Suppressor macrophage treated with lipopolysaccharide for 4 hours (primary cell): ENCODE measurements around the gene TALDO1.
A peak's percentile ranks its signal among the peaks of the same experiment; 100 is the strongest.

Experiments
- DNase-seq: peaks from one replicate; pipeline ENCODE4 v3.0.0-alpha.2; 2020

Gene TALDO1

DNA sequence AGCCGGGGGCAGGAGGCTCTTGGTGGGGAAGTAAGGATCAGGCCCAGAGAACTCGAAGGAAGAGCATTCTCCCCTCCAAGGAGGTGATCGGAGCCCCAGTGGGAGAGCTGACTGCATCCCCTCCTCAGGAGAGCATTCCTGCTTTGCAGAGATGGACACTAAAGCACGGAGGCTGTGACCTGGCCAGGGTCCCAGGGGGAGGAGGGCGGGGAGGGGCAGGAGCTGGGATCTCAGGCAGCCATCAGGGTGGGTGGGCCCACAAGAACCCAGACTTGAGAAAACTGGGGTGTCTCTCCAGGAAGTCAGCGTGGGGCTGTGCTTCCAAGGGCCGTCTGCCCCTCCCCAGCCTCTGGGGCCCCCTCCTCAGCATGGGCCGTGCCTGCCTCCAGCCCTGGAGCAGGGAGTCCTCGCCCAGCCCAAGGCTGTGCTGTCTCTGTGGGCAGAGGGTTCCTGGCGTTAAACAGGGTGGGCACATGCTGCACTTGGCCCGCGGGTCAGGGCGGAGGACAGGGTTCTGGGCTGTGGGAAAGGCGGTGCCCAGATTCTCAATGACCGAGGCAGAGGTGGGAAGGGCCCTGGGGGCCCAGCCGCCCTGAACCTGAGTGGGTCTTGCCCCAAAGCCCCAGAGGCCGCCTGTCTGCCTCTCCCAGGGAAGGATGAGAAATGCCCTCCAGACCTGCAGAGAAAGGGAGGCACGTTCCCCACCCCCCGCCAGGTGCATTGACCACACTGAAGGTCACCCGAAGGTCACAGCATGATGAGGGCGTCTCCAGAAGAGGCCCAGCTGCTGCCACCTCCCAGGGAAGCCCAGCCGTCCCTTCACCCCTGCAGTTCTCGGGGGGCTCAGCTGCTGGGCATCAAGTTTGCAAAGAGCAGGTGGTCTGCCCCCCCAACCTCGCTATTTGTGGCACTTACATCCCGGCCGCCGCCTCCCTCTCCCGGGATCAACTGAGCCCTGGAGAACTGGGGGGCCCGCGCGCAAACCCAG is 42.0 kb downstream of the TALDO1 start:
- no peak for DNase-seq

DNA sequence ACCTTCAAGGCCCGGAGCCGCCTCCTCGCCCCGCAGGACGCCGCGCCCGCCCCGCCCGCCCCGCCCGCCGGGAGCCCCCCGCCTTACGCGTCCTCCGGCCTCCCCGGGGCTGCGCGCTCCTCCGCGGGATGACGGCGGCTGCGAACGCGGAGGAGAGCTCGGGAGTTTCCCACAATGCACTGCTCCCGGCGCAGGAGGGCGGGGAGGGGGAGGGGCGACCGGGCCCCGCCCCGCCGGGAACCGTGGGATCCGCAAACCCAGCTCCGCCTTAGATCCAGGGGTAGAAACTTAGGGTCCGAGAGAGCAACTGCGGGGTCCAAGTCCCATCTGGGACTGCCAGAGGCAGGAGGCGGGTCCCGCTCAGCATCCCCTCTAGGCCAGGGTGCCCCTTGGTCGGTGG is 42.7 kb downstream of the TALDO1 start, which contains the start of gene CEND1:
Gene CEND1 (minus strand): TSS at position 148 of the 400 bp plus-strand sequence. CDS start 1,514 bp downstream, outside the sequence.
- DNase-seq: peak; percentile 35

DNA sequence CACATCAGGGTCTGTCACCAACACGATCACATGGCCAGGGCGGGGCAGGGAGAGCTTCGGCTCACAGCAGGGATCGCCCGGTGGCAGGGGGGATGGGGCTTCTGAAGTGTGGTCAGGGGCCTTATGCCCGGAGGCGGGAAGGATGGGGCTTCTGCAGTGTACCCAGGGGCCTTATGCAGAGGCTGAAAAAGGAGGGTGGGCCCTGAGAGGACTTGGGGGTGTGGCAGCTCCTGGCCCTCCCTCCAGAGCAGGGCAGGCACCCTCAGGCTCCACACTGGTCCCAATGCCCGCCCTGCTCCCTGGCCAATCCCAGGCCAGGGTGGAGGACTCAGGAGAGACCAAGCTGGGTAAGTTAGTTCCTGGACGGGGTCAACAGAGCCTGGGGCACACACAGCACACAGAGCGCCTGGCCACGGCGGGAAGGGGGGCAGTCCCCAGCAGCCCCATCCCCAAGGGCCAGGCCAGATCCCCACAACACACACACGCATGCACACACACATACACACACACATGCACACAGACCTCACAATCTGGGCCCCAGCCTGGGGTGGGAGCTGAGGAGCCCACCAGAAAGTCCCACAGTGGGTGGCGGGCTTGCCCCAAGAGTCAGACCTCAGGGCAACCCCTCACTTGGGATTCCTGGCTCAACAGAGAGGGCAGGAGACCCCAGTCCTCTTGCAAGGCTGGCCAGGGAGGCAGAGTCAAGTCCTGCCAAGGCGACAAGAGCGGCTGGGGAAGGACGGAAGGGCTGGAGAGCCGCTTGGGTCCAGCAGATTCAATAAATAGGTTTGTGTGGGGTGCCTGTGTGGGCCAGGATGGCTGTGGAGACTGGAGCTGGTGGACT is 43.7 kb downstream of the TALDO1 start:
- DNase-seq: no peak

DNA sequence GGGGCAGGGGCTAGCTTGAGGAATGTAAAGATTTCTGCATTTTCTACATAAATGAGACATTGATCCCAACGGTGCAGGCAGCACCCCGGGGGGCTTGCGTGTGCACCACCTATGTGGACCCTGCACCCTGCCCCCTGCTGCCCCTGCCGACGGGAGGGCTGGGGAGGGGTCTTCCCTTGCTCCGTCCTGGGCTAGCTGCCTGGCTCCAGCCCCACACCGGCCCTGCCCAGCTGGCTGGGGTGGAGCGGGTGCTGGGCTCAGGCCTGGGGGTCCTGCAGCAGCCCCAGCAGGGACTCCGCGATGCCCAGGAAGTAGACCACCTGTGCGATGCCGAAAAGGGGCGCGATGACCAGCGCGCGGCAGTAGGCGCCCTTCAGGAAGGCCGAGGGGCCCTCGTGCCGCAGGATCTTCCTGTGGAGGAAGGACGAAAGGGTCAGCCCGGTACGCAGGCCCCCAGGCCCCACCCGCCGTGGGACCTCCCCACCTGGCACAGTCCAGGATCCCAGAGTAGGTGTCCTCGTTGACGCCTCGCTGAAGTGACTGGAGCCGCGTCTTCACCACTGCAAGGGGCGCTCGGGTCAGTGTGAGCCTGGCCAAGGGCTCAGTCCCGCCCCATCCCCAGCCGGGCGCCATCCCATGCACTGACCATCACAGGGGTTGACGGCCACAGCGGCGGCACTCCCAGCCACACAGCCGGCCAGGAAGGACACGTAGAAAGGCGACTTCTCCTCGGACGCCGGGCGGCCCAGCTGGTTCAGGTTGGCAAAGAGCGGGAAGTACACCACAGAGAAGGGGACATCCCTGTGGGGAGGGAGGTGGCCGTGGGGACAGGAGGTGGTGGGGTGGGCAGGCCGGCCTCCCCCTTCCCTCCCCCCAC is 44.6 kb downstream of the TALDO1 start:
- DNase-seq: no peak

DNA sequence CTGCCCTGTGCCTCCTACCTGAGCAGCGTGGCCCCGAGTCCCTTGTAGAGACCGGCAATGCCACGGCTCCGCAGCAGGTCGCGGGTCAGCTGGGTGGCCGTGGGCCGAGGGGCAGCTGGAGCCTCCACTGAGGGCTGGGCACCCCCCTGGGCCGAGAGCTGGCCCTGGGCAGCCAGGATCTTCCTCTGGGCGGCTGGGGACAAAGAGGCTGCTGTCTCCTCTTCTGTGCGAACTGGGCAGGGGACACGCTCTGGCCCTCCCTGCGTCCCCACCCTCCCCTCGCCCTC is 45.2 kb downstream of the TALDO1 start:
- DNase-seq: no peak

DNA sequence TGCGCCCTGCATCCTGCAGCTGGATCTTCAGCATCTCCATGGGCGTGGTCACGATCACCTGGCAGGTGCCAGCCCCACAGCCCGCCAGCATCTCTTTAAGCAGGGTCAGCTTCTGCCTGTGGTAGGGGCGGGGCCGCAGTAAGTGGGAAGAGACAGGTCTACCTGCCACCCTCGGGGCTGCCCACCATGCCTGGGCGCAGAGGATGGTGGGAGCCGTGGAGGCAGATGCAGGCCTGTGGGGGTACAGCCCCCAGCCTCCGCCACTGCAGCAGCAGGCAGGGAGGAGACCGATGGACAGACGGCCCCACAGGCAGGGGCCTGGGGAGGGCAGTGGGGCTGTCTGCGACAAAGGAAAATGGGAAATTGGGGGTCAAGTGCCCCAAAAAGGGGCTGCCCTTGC is 45.6 kb downstream of the TALDO1 start:
- DNase-seq: no peak

DNA sequence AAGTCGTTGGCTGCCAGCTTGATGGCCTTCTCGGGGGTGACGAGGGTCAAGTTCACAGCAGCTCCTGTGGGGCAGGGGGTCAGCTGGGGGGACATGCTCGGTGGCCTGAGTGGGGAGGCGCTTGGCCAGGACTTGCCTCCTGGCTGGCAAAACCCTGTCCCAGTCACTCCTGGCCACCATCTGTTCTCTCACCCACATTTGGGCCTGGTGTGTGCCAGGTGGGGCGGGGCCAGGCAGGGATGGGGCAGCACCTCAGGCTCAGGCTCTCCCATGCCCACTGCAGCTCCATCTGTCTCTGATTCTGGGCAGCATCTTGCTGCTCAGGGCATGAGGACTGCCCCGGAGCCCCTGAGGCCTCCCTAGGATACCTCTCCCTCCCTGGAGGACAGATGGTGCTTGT is 46.3 kb downstream of the TALDO1 start:
- DNase-seq: no peak

DNA sequence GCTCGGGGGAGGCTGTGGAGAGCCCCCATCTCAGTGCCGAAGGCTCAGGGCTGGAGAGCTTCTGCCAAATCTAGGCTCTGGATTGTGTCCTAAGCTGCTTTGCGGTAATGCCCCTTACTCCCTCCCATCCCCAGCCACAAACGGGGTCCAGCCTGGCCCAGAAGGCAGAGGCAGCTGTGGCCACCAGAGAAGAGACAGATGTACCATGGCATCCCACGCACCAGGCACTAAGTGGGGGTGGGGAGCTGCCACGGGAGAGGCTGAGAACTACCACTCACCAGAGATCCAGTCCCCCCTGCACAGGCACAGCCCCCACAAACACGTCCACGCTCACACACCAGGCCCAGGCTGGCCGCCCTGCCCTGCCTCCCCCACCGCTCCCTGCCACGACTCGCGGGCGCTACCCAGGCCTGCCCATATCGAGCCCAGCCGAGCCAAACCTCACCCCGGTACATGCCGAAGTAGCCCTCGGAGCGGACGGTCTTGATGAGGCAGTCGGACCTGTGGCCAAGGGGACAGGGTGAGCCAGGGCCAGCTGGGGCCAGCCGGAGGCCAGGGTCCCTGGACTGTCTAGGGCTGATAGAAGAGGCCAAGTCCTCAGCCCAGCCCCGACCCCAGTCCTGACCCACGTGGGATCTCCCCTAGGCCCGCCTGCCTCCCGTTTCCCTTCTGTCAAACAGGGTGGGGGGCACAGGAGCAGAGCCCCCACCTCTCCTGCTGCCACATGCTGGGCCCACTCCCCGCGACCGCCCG is 46.9 kb downstream of the TALDO1 start:
- DNase-seq: no peak

DNA sequence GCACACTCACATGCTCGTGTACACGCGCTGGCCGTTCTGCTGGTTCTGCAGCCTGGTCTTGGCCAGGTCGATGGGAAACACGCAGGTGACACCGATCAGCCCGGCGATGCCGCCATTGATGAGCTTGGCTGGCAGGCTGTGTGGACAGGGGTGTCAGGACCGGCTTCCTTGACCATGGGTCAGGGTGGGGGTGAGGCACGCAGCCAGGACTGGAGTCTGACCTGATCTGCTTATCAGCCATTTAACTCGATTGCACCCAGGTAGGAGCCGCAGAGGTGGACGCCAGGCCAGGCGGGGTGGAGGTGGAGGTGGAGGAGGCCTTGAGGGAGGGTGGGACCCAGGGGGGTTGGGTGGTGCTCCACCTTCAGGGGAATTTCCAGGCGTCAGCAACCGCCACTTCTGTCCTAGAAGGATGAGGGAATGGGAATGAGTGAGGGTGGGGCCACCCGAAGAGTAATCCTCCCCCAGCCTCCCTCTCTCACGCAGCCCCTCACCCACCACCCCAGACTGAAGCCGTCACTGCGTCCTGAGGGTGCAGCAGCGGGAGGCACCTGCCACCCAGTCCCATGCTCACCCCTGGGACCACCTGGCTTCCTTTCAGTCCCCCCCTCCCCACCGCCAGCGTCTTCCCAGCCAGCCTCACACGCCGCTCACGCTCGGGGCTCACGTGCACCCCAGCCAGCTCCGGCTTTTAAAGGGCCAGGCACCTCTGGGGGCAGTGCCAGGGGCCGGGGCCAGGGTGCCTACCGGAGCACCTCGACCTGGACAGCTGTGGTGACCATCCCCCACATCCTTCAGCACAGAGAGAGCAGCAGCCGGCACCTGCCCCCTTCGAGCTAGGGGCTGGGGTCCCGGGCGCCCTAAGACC is 47.7 kb downstream of the TALDO1 start:
- no peak for DNase-seq

DNA sequence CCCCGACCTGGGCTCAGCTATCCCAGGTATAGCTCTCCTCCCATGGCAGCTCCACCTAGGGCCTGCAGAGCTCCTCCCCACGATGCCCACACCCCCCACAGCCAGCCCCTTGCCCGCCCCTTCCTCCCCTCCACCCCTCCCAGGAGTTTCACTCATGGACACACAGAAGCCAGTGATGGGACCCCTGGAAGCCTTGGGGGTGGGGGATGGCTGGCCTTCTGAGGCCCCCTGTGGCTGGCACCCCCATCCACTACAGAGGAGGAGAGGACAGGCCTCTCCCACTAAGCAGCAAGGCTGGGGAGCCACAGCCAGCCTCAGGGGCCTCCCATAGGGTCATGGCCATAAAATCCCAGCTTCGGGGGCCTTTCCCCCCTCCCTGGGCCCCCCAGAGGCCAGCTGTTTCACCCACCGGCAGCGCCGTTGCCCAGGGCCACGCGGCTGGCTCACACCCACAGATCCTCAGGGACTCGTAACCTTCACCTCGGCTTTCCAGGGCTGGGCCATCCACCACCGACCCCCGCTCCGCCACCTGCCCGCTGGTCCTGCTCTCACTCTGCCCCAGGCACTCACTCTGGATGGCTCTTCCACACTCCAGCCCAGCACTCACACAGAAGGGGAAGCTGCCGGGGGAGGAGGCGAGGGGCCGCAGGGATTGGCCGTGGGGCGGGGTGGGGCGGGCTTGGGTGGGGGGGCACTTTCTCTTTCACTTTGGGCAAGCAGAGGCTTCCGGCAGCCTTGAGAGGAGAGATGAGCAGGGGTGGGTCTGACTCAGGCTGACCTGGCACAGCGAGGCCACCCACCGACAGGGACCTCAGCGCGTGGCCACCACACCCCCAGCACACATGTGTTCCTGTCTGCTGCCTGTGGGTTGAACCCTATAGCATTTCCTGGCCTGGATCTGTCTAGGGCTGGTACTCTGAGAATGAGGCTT is 48.6 kb downstream of the TALDO1 start:
- peak; percentile 95 for DNase-seq

DNA sequence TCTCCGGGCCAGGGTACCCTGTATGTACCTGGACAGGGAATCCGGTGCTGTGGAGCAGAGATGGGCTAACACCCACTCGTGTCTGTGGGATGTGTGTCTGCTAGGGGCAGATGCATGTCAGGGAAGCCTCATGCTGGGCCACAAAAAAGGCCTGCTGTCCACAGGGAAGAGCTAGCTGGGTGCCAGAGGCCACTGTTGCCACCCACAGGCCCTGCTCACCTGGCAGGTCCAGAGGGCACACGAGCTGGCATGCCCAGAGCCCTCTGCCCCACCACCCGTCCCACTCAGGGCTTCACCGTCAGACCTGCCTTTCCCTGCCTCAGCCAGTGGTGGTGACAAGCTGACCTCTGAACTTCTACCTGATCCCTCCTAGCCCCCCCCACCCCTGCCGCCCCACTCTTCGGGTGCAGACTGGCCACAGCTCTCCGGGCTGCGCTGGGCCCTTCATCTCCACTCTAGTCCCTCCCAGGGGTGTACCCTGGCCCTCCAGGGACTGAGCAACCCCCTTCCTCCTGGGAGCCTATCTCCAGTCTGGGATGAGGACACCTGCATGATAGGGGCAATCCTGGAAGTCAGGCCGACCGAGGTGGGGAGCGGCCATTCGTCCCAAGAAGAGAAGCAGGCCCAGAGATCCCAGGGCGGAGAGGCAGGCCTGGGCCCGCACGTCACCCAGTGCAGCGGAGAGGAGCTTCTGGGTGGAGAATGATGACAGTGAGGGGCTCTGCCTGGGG is 49.5 kb downstream of the TALDO1 start:
- DNase-seq: no peak

DNA sequence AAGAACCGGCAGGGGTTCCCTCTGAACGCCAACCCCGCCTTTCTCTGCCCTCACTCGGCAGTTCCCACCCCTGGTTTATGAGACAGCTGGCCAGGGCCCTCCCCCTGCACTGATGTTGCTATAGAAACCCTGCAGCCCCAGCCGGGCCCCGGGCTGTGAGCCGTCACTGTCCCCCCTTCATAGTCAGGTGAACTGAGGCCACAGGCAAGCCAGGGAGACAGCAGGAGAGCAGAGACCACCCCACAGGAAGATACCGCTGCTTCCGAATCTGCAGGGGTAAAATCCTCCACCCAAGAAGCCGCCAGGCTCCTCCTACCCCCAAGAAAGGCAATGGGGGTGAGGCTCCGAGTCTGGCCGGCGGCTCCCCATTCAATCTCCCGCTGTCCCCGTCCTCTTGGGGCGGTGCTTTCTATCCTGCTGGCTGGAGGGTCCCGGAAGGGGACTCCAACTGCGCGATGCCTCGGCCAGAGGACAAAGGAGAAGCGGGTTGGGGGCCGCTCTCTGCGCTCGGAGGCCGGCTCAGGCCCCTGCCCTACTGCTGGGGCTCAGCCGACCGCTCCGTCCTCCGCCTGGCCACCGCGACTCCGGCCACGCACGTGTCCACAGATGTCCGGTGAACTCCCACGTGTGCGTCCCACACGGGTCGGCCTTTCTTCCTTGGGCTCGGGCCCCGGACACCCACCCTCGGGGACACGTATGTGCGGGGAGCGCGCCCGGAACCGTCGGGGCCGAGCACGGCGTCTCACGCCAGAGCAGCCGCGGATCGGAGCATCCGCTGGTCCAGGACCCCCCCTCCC is 50.2 kb downstream of the TALDO1 start:
- DNase-seq: peak; percentile 67

DNA sequence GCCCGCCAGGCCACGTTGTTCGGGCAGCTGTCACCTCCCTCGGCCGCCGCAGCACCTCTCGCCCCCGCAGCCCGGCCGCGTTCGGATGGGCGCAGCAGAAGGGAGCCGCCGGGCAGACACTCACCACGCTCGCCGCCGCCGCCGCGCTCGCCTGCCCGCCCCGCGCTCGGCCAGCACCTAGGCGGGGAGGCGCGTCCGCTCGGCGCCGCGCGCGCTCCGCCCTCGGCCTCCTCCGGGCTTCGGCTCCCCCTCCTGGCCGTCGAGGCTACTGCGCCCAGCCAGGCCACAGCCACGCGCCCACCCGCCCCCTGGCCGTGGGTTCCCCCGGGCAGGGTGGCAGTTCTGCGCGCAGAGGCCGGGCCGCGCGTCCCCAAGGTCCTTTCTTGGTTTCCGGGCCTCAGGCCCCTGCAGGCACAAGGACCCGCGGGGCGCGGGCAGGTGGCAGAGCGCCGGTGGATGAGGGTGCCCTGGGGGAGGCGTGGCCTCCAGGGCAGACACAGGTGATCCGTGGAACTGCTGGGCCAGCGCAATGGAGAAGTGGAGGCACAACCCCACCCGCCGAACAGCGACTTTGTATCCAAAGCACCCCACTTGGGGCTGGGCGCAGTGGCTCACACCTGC is 50.9 kb downstream of the TALDO1 start, which contains the start of gene SLC25A22:
Gene SLC25A22 (minus strand): TSS at position 189 of the 621 bp plus-strand sequence. CDS start 3,275 bp downstream, outside the sequence.
- peak; percentile 91 for DNase-seq

DNA sequence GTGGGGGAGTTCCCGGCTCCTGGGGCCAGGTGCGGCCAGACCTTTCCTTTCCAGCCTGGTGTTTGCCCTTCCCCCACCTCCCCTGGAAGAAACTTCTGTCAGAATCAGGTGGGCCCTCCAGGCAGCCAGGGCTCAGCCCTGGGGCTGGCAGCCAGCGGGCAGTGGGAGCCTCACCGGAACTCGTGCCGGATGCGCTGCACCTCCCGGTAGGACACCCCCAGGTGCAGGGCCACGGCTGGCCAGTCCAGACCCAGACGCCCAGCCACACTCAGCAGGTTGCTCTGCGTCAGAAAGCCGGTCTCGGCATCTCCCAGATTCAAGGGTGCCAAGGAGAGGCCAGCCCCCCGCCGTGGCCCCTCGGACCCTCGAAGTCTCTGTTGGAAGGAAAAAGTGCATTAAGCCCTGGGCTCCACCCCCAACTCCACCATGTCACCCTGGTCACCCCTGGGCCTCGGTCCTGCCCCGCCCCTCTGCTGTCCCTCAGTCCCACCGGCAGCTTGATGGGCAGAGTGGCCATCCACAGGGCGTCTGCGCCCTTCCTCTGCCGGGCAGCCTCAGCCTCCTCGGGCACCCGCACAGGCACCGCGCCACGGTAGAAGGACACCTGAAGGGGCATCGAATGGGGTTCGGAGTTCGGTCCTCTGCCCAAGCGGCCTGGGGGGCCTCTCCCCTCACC is 52.5 kb downstream of the TALDO1 start:
- no peak for DNase-seq

DNA sequence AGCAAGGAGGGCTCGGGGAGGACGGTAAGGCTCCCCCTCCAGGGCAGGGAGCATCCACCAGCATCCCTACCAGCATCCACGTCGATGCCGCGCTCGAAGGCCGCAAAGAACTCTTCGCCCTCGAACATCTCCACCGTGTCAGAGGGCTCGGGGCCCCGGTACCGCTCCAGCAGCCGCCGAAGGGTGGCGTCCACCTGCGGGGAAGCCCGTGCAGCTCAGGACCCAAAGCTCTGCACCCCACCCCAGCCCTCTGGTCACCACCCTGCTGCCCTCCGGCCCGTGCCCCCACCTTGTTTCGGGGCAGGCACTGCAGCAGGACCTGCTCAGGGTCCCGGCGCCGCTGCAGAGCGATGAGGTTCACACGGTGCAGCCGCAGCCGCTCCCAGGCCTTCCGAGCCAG is 53.2 kb downstream of the TALDO1 start:
- DNase-seq: no peak

DNA sequence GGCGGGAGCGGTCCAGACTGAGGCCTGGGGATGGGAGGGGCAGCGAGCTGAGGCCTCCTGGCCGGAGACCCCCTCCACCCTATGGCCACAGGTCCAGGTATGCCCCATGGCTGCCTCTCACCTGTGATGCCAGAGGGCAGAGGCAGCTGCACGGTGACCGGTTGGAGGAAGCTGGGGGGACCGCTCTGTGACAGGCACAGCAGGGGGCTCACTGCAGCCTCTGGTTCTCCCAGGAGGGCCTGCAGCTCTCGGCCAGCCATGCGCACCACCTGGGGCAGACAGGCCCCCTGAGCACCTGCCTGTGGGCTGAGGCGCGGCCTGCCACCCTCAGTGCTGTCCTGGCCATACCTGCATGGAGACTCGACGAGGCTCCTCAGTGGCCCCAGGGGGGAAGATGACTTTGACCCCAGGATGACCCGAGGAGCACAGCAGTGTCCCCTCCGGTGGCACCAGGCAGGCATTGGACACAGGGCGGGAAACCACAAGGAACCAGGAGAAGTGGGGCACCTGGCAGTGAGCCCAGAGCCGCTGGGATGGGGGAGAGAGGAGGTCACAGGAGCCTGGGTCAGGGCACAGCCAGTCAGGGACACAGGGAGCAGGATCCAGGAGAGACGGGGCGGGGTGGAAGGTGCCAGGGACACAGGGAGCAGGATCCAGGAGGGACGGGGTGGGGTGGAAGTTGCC is 54.0 kb downstream of the TALDO1 start:
- DNase-seq: no peak
